Endothelial cell of umbilical vein (primary cell): ENCODE data around the gene TFIP11. TPM values are rescaled to one million over a fixed set of nuclear protein-coding genes. Genes with fewer than 3 reads are reported as not detected.

Experiments
- BruUV-seq: library from RNA; stranded (reverse); fragments of 400-500 nt; replicated peaks from 2 replicates; lab custom pipeline; 2021; lab: Mats Ljungman, UMichigan
- CTCF ChIA-PET: fragments of 300-600, 350-600 bp; sonication (Branson Sonifier 250); formaldehyde crosslinking; loops from one replicate; lab custom pipeline; 2021; ENCODE audit warnings: antibody characterized with exemption, inconsistent platforms; lab: Charles Lee
- POLR2A ChIA-PET: fragments of 300-600, 350-600 bp; sonication (Branson Sonifier 250); formaldehyde crosslinking; loops from one replicate; lab custom pipeline; 2021; ENCODE audit warnings: antibody characterized with exemption, inconsistent platforms; lab: Charles Lee
- DNase-seq: peaks from one replicate; pipeline ENCODE4 v3.0.0-alpha.2; 2011; ENCODE audit warnings: low read depth, low spot score
- FAIRE-seq: peaks from 2 replicates; lab custom pipeline; 2011; peaks lifted over from hg19 to GRCh38; lab: Jason Lieb, UNC
- H2AFZ ChIP-seq: 2 replicates; pipeline ENCODE4 v1.6.0; 2012; ENCODE audit warnings: low read depth, low read length, control low read depth, inconsistent platforms
- H3K27ac ChIP-seq: 2 replicates; pipeline ENCODE4 v1.5.1; 2011; ENCODE audit warnings: low read depth, mild to moderate bottlenecking, control low read depth, low read length, moderate library complexity; ENCODE audit not compliant: insufficient read depth
- H3K27me3 ChIP-seq, 2 experiments: 2 replicates each; pipeline versions ENCODE4 v1.6.0 to v1.6.1; 2011; ENCODE audit warnings: low read length in 2 of 2, mixed read lengths in 1 of 2; ENCODE audit not compliant: control insufficient read depth in 2 of 2, insufficient read depth in 2 of 2
- H3K36me3 ChIP-seq, 2 experiments: 2 replicates in 1 of 2; 3 replicates in 1 of 2; pipeline ENCODE4 v1.5.1; 2011; ENCODE audit warnings: low read length in 2 of 2, mild to moderate bottlenecking in 1 of 2, moderate library complexity in 1 of 2; ENCODE audit not compliant: control insufficient read depth in 2 of 2, insufficient read depth in 2 of 2; ENCODE audit errors: extremely low read depth in 1 of 2
- H3K4me1 ChIP-seq: 3 replicates; pipeline ENCODE4 v1.5.1; 2011; ENCODE audit warnings: mild to moderate bottlenecking, low read length; ENCODE audit not compliant: control insufficient read depth, insufficient read depth; ENCODE audit errors: extremely low read depth
- H3K4me2 ChIP-seq: 2 replicates; pipeline ENCODE4 v1.6.1; 2011; ENCODE audit warnings: low read length, control low read depth, mixed read lengths; ENCODE audit not compliant: insufficient read depth
- H3K4me3 ChIP-seq, 3 experiments: fragments of 200-600 bp in 1 of 3; sonication (generic), shearing (Covaris generic) in 1 of 3; replicated peaks in 1 of 3; 2 replicates each; pipeline ENCODE4 v1.5.1; 2011 to 2016; ENCODE audit warnings: control low read depth in 3 of 3, low read length in 3 of 3, mild to moderate bottlenecking in 2 of 3, inconsistent platforms in 1 of 3, low read depth in 1 of 3, moderate library complexity in 1 of 3; ENCODE audit not compliant: insufficient read depth in 1 of 3
- H3K79me2 ChIP-seq: 2 replicates; pipeline ENCODE4 v1.6.0; 2012; ENCODE audit warnings: low read length, inconsistent platforms; ENCODE audit not compliant: control insufficient read depth, insufficient read depth
- H3K9ac ChIP-seq: replicated peaks from 2 replicates; pipeline ENCODE3; 2011; ENCODE audit warnings: low read length, control low read depth; ENCODE audit not compliant: insufficient read depth; ENCODE audit errors: extremely low read depth
- H3K9me1 ChIP-seq: replicated peaks from 3 replicates; pipeline ENCODE4 v1.6.0; 2011; ENCODE audit warnings: mild to moderate bottlenecking, low read length; ENCODE audit not compliant: control insufficient read depth, insufficient read depth; ENCODE audit errors: extremely low read depth
- H3K9me3 ChIP-seq: replicated peaks from 2 replicates; pipeline ENCODE4 v1.5.1; 2012; ENCODE audit warnings: low read length, inconsistent platforms; ENCODE audit not compliant: control insufficient read depth, insufficient read depth
- H4K20me1 ChIP-seq: replicated peaks from 2 replicates; pipeline ENCODE3; 2011; ENCODE audit warnings: mild to moderate bottlenecking, low read length; ENCODE audit not compliant: control insufficient read depth, insufficient read depth; ENCODE audit errors: extremely low read depth
- CTCF ChIP-seq, 2 donors: IDR thresholded peaks; 1 replicate in 1 of 2; 2 replicates in 1 of 2; pipeline ENCODE4 v1.5.1; 2011; ENCODE audit warnings: low read length in 2 of 2, mild to moderate bottlenecking in 2 of 2, moderate library complexity in 2 of 2, control low read depth in 1 of 2, inconsistent platforms in 1 of 2, low read depth in 1 of 2; ENCODE audit not compliant: insufficient read depth in 1 of 2; ENCODE audit errors: extremely low read depth in 1 of 2
- EZH2 ChIP-seq: IDR thresholded peaks from 2 replicates; pipeline ENCODE4 v1.6.1; 2012; ENCODE audit warnings: borderline replicate concordance, low read depth, mild to moderate bottlenecking, moderate library complexity, low read length, inconsistent platforms; ENCODE audit not compliant: severe bottlenecking
- FOS ChIP-seq: IDR thresholded peaks from 2 replicates; pipeline ENCODE4 v1.6.1; 2011; ENCODE audit warnings: mild to moderate bottlenecking, low read length, moderate library complexity, borderline replicate concordance; ENCODE audit not compliant: insufficient read depth
- GATA2 ChIP-seq: IDR thresholded peaks from 2 replicates; pipeline ENCODE4 v1.7.0; 2011; ENCODE audit warnings: low read depth, mild to moderate bottlenecking, moderate library complexity, mixed read lengths, low read length; ENCODE audit not compliant: insufficient read length, insufficient read depth
- JUN ChIP-seq: IDR thresholded peaks from 2 replicates; pipeline ENCODE4 v1.6.1; 2011; ENCODE audit warnings: borderline replicate concordance, low read depth; ENCODE audit not compliant: insufficient read length, insufficient read depth
- MYC ChIP-seq: IDR thresholded peaks from one replicate; pipeline ENCODE4 v1.6.1; 2011; ENCODE audit warnings: mild to moderate bottlenecking, low read depth, low read length
- POLR2A ChIP-seq: IDR thresholded peaks from 2 replicates; pipeline ENCODE4 v1.6.1; 2012; ENCODE audit warnings: low read depth, mild to moderate bottlenecking, control low read depth, low read length
- POLR2AphosphoS5 ChIP-seq: IDR thresholded peaks from 2 replicates; pipeline ENCODE4 v1.6.1; 2012; ENCODE audit warnings: low read depth, mild to moderate bottlenecking, control low read depth, low read length, moderate library complexity; ENCODE audit not compliant: insufficient read depth
- dilution Hi-C: fragments of 300-500 bp; cut with MboI; formaldehyde crosslinking; loops from one replicate; pipeline ENCODE4 v1.15.0; 2019; ENCODE audit warnings: low sequenced_read_pairs; ENCODE audit not compliant: extremely low pct_ligation_motif_present
- intact Hi-C: fragments of 100-400 bp; cut with micrococcal nuclease; formaldehyde crosslinking; loops from one replicate; pipeline ENCODE4 v1.10.0; 2022
- polyA plus RNA-seq, 4 experiments: library from polyadenylated mRNA; depleted of rRNA in 3 of 4; stranded (reverse) in 3 of 4; unstranded in 1 of 4; fragments of >200 nt; gene quantifications; 2 replicates each; pipeline versions ENCODE4 v1.2.1 to v1.2.3, GENCODE V29; 2011 to 2012; ENCODE audit warnings: missing spikeins in 1 of 4
- total RNA-seq: library from RNA; stranded (reverse); gene quantifications from 2 replicates; pipeline ENCODE4 v1.2.3, GENCODE V29; 2021
- TF ChIP-seq, protein P1 (sequence below): IDR thresholded peaks from 2 replicates; pipeline ENCODE4 v1.6.1; 2011; ENCODE audit not compliant: insufficient read depth, insufficient read length

The TFIP11 gene
- total and polyA plus RNA-seq, 2 donors (not counting 3 experiments of a cell fraction or from before 2014, with no cell fraction given) = 35.7 to 54.9 TPM

GRCh38 chr22:26492220-26492619 lies 20.1 kb downstream of the TFIP11 start:
- Histone ChIP-seq H3K36me3 (peaks cover 43 to 50% of the 10 kb centered on the region in 2 experiments), H4K20me1 (no peaks in the 10 kb centered on the region), H3K27me3 (no peaks in the 10 kb centered on the region), H3K4me2 (no peak overlapping the region), H3K4me1 (peaks cover 5% of the 10 kb centered on the region), H3K79me2 (peaks cover 7% of the 10 kb centered on the region), H3K9me1 (no peaks in the 10 kb centered on the region), H3K9ac (no peak overlapping the region), H2AFZ (no peak overlapping the region), H3K27ac (no peak overlapping the region), H3K4me3 (no peak overlapping the region), H3K9me3 (no peaks in the 10 kb centered on the region)
- no peak for FAIRE-seq
- DNase-seq = no peak
- dilution Hi-C loops (no loop called here), intact Hi-C loops (no loop called here)
- BruUV-seq = no TSS peak
- CTCF ChIA-PET = no interaction called here
- POLR2A ChIA-PET = no interaction called here
- TF ChIP-seq POLR2AphosphoS5 (no peak), JUN (no peak), CTCF (IDR thresholded peaks at IDR 0.05; ENCODE audit: extremely low read depth in 1 of 2, insufficient read depth in 1 of 2, low read depth in 1 of 2, low read length in 2 of 2) (no peak), FOS (no peak), MYC (no peak), GATA2 (no peak), EZH2 (no peak), POLR2A (no peak)
- TF ChIP-seq, protein P1, sequence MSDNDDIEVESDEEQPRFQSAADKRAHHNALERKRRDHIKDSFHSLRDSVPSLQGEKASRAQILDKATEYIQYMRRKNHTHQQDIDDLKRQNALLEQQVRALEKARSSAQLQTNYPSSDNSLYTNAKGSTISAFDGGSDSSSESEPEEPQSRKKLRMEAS = no peak
